SK-N-MC (cell line): ENCODE data around the gene HORMAD2.

Source experiments
- DNase-seq: peaks from one replicate; pipeline ENCODE4 v3.0.0-alpha.2; 2011; ENCODE audit warnings: low read depth, low spot score
- H3K27ac ChIP-seq: fragments of 200-600 bp; sonication (generic); 2 replicates; pipeline ENCODE4 v1.5.1; 2016; ENCODE audit warnings: mixed run types
- H3K36me3 ChIP-seq: fragments of 200-600 bp; sonication (generic); 2 replicates; pipeline ENCODE4 v1.6.1; 2017; ENCODE audit warnings: antibody characterized with exemption, low read length, mixed read lengths; ENCODE audit not compliant: insufficient read depth
- H3K4me3 ChIP-seq: fragments of 200-600 bp; sonication (generic); 2 replicates; pipeline ENCODE4 v1.5.1; 2016
- H3K9ac ChIP-seq: fragments of 200-600 bp; sonication (generic); 2 replicates; pipeline ENCODE4 v1.8.0; 2017; ENCODE audit warnings: mixed run types, mixed read lengths; ENCODE audit not compliant: insufficient read length
- H3K9me3 ChIP-seq: fragments of 200-600 bp; sonication (generic); 2 replicates; pipeline ENCODE4 v1.6.1; 2017; ENCODE audit warnings: low read depth, mild to moderate bottlenecking, antibody characterized with exemption, low read length, moderate library complexity, mixed read lengths
- EZH2 ChIP-seq: fragments of 200-600 bp; sonication (generic); IDR thresholded peaks from one replicate; pipeline ENCODE4 v1.6.1; 2017; ENCODE audit warnings: antibody characterized with exemption
- FOXP2 ChIP-seq: optimal IDR thresholded peaks from 2 replicates; pipeline ENCODE3; 2011; ENCODE audit warnings: mild to moderate bottlenecking, moderate library complexity; ENCODE audit not compliant: insufficient read depth; ENCODE audit errors: extremely low read length, control extremely low read depth
- POLR2AphosphoS5 ChIP-seq: IDR thresholded peaks from 2 replicates; pipeline ENCODE4 v1.6.1; 2012; ENCODE audit warnings: mild to moderate bottlenecking, low read depth, low read length, borderline replicate concordance

Gene HORMAD2

DNA sequence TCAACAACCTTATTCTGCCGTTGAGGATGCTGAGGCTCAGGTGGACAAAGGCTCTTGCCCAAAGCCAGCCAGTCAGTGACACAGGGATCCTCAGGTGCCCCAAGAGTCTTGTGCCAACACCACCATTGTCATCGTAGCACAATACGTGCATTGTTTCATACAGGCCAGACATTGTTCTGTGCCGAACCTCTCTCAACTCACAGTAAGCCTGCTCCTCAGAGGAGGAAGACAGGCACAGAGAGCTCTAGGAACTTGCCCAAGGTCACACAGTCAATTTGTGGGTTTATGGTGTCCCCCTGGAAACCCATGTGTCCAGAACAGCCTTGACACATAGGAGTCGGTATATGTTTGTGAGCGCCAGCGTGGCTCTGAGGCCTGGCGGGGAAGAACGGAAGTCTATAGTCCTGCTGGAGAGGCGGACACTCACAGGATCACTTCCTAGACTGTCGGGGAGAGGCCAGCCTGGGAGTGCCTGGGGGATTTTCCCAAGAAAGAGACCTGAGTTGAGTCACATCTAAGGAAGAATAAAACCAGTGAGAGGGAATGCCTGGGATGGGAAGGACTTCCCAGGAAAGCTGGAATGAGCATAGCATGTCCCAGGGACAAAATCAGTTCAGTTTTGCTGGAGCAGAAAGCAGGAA, 146.0 kb downstream of the HORMAD2 start:
- H3K9ac ChIP-seq, result no peak overlapping the region
- H3K4me3 ChIP-seq, result no peak overlapping the region
- no peak overlapping the region for H3K27ac ChIP-seq
- no peak for TF ChIP-seq EZH2
- no peak for TF ChIP-seq FOXP2
- no peak for TF ChIP-seq POLR2AphosphoS5
- H3K36me3 ChIP-seq, result no peaks in the 10 kb centered on the region
- H3K9me3 ChIP-seq, result no peaks in the 10 kb centered on the region
- no peak for DNase-seq
